Endodermal cell (in vitro differentiated cells): ENCODE data around the gene RPLP1. TPM values are rescaled to one million over a fixed set of nuclear protein-coding genes. Genes with fewer than 3 reads are reported as not detected.

Experiments used
- DNase-seq: peaks from one replicate; pipeline ENCODE4 v3.0.0-alpha.2; 2017
- H3K27ac ChIP-seq: 2 replicates; pipeline ENCODE4 v1.5.1; 2013; ENCODE audit warnings: mild to moderate bottlenecking, low read depth, low read length, moderate library complexity
- H3K27me3 ChIP-seq: 2 replicates; pipeline ENCODE4 v1.6.1; 2013; ENCODE audit warnings: mild to moderate bottlenecking, low read length, moderate library complexity; ENCODE audit not compliant: insufficient read depth, control insufficient read depth, poor library complexity, severe bottlenecking
- H3K36me3 ChIP-seq: 2 replicates; pipeline ENCODE4 v1.7.0; 2013; ENCODE audit warnings: mild to moderate bottlenecking, low read length, moderate library complexity; ENCODE audit not compliant: control insufficient read depth, insufficient read depth
- H3K4me1 ChIP-seq: one replicate; pipeline ENCODE4 v1.7.0; 2013; ENCODE audit warnings: low read length; ENCODE audit not compliant: control insufficient read depth, insufficient read depth
- H3K4me3 ChIP-seq: 2 replicates; pipeline ENCODE4 v1.5.1; 2013; ENCODE audit warnings: mild to moderate bottlenecking, low read length, moderate library complexity
- H3K9ac ChIP-seq: 2 replicates; pipeline ENCODE4 v1.6.1; 2013; ENCODE audit warnings: mild to moderate bottlenecking, low read length, moderate library complexity; ENCODE audit not compliant: poor library complexity, severe bottlenecking; ENCODE audit errors: extremely low read depth
- H3K9me3 ChIP-seq: 2 replicates; pipeline ENCODE4 v1.6.1; 2013; ENCODE audit warnings: mild to moderate bottlenecking, low read length, moderate library complexity; ENCODE audit not compliant: control insufficient read depth
- H3K27ac Mint-ChIP-seq: 2 replicates; pipeline ENCODE4 v1.8.0; 2020; ENCODE audit warnings: mixed read lengths
- H3K27me3 Mint-ChIP-seq: 2 replicates; pipeline ENCODE4 v1.8.0; 2021; ENCODE audit warnings: mild to moderate bottlenecking, mixed read lengths; ENCODE audit not compliant: insufficient read depth
- H3K36me3 Mint-ChIP-seq: 2 replicates; pipeline ENCODE4 v1.8.0; 2020; ENCODE audit warnings: low read depth, mixed read lengths
- H3K4me1 Mint-ChIP-seq: 2 replicates; pipeline ENCODE4 v1.8.0; 2020; ENCODE audit warnings: mixed read lengths
- H3K4me3 Mint-ChIP-seq: 2 replicates; pipeline ENCODE4 v1.8.0; 2020; ENCODE audit warnings: mild to moderate bottlenecking, moderate library complexity, mixed read lengths
- H3K9me3 Mint-ChIP-seq: 2 replicates; pipeline ENCODE4 v1.8.0; 2020; ENCODE audit warnings: mild to moderate bottlenecking, mixed read lengths
- CTCF ChIP-seq: fragments of 200-600 bp; sonication (generic); conservative IDR thresholded peaks from 2 replicates; pipeline ENCODE4 v1.5.0; 2021; ENCODE audit warnings: antibody characterized with exemption, mild to moderate bottlenecking
- WGBS, 2 experiments: methylation state at CpG; one replicate each; pipeline versions ENCODE4 v1.1.5 to v1.1.7; 2013; ENCODE audit warnings: missing lambda C conversion rate in 2 of 2, mixed read lengths in 1 of 2; ENCODE audit not compliant: insufficient coverage in 1 of 2, insufficient read length in 1 of 2; 5-methylcytosine and 5-hydroxymethylcytosine counted together
- total RNA-seq, 2 donors: library from RNA; stranded (reverse); fragmentation: NEBNext Ultra II Directional in 1 of 2; extraction: Animal tissue kit (Norgen Biotek cat#: 25700) in 1 of 2; gene quantifications; 2 replicates in 1 of 2; 3 replicates in 1 of 2; pipeline ENCODE4 v1.2.1, GENCODE V29; 2021

Gene RPLP1
- total RNA-seq, 2 donors from 2014 or later: 1,560 to 1,563 TPM

GRCh38 chr15:69462030-69462492 is 9.4 kb downstream of the RPLP1 start:
- Histone ChIP-seq H3K27me3 (no peaks in the 10 kb centered on the region), H3K36me3 (peaks cover under 1% of the 10 kb centered on the region), H3K9ac (no peak overlapping the region), H3K9me3 (no peaks in the 10 kb centered on the region), H3K4me3 (peak overlapping the region; percentile 52), H3K4me1 (peaks cover 8% of the 10 kb centered on the region), H3K27ac (no peak overlapping the region)
- Mint-ChIP-seq H3K4me1 (peaks cover 13% of the 10 kb centered on the region), H3K27me3 (peaks cover 4% of the 10 kb centered on the region), H3K9me3 (no peaks in the 10 kb centered on the region), H3K4me3 (peak overlapping the region; percentile 64), H3K36me3 (peaks cover 12% of the 10 kb centered on the region), H3K27ac (no peak overlapping the region)
- DNase-seq: peak; percentile 55
- no peak for TF ChIP-seq CTCF
- 93 to 94% methylated on average over 10 to 23 of the region's 23 CpGs for WGBS, 2 experiments

GRCh38 chr15:69462493-69463181 is 10.0 kb downstream of the RPLP1 start:
- 18 to 49% methylated on average over 12 to 46 of the region's 46 CpGs for WGBS, 2 experiments

GRCh38 chr15:69463182-69463756 is 10.7 kb downstream of the RPLP1 start:
- Histone ChIP-seq H3K36me3 (no peaks in the 10 kb centered on the region), H3K9me3 (no peaks in the 10 kb centered on the region), H3K27ac (peak overlapping the region; percentile 87), H3K4me1 (peaks cover 20% of the 10 kb centered on the region), H3K9ac (peak overlapping the region; percentile 92), H3K27me3 (no peaks in the 10 kb centered on the region), H3K4me3 (peak overlapping the region; percentile 81)
- H3K27me3 Mint-ChIP-seq: peaks cover 4% of the 10 kb centered on the region
- peak overlapping the region; percentile 97 for H3K27ac Mint-ChIP-seq
- 63 to 79% methylated on average over 12 of the region's 13 CpGs for WGBS, 2 experiments
- H3K4me1 Mint-ChIP-seq: peaks cover 21% of the 10 kb centered on the region
- no peak for TF ChIP-seq CTCF
- no peak for DNase-seq
- H3K36me3 Mint-ChIP-seq: peaks cover 7% of the 10 kb centered on the region
- H3K9me3 Mint-ChIP-seq: no peaks in the 10 kb centered on the region
- peak overlapping the region; percentile 64 for H3K4me3 Mint-ChIP-seq

More at GRCh38 chr15:69462493-69463181, 10.0 kb downstream of the RPLP1 start:
- Histone ChIP-seq H3K4me1 (peaks cover 14% of the 10 kb centered on the region), H3K27me3 (no peaks in the 10 kb centered on the region), H3K9ac (peak overlapping the region; percentile 92), H3K27ac (peak overlapping the region; percentile 87), H3K9me3 (no peaks in the 10 kb centered on the region), H3K4me3 (peak overlapping the region; percentile 81), H3K36me3 (no peaks in the 10 kb centered on the region)
- H3K27ac Mint-ChIP-seq: peak overlapping the region; percentile 97
- H3K4me3 Mint-ChIP-seq: peak overlapping the region; percentile 64
- no peaks in the 10 kb centered on the region for H3K9me3 Mint-ChIP-seq
- TF ChIP-seq CTCF: peak; percentile 93
- H3K4me1 Mint-ChIP-seq: peaks cover 16% of the 10 kb centered on the region
- peaks cover 4% of the 10 kb centered on the region for H3K27me3 Mint-ChIP-seq
- DNase-seq: peak; percentile 99
- H3K36me3 Mint-ChIP-seq: peaks cover 7% of the 10 kb centered on the region
